ENCODE results near the gene INO80.

Gene INO80

GRCh38 chr15:41022487-41023090, 93.5 kb downstream of the INO80 start:
- Histone ChIP-seq H3K9ac (ENCODE audit: low read length in 2 of 2) (no peak overlapping the region), H3K27me3 (ENCODE audit: control insufficient read depth in 1 of 2, insufficient read depth in 2 of 2, low read length in 2 of 2) (no peaks in the 10 kb centered on the region), H3K36me3 (ENCODE audit: control insufficient read depth in 2 of 2, insufficient read depth in 2 of 2, low read length in 2 of 2) (peaks cover 11 to 20% of the 10 kb centered on the region in 2 donors), H3K4me1 (ENCODE audit: control insufficient read depth, insufficient read depth, low read length) (peaks cover 8% of the 10 kb centered on the region), H3K4me3 (ENCODE audit: low read length in 2 of 2) (no peak overlapping the region), H3K27ac (ENCODE audit: low read length) (no peak overlapping the region), H3K9me3 (ENCODE audit: control insufficient read depth in 2 of 2, low read length in 2 of 2) (no peaks in the 10 kb centered on the region)

GRCh38 chr15:41020829-41021228, 95.3 kb downstream of the INO80 start:
- Histone ChIP-seq H3K27me3 (ENCODE audit: control insufficient read depth in 1 of 2, insufficient read depth in 2 of 2, low read length in 2 of 2) (no peaks in the 10 kb centered on the region), H3K4me3 (ENCODE audit: low read length in 2 of 2) (no peak overlapping the region), H3K9me3 (ENCODE audit: control insufficient read depth in 2 of 2, low read length in 2 of 2) (no peaks in the 10 kb centered on the region), H3K4me1 (ENCODE audit: control insufficient read depth, insufficient read depth, low read length) (peaks cover 8% of the 10 kb centered on the region), H3K27ac (ENCODE audit: low read length) (no peak overlapping the region), H3K36me3 (ENCODE audit: control insufficient read depth in 2 of 2, insufficient read depth in 2 of 2, low read length in 2 of 2) (peaks cover 19 to 23% of the 10 kb centered on the region in 2 donors), H3K9ac (ENCODE audit: low read length in 2 of 2) (no peak overlapping the region)

- no peaks in the 10 kb centered on the region for H3K27me3 ChIP-seq (ENCODE audit: control insufficient read depth in 1 of 2, insufficient read depth in 2 of 2, low read length in 2 of 2)
- no peak overlapping the region for H3K4me3 ChIP-seq (ENCODE audit: low read length in 2 of 2)
- H3K9ac ChIP-seq (ENCODE audit: low read length in 2 of 2) = no peak overlapping the region
- no peaks in the 10 kb centered on the region for H3K9me3 ChIP-seq (ENCODE audit: control insufficient read depth in 2 of 2, low read length in 2 of 2)
- H3K36me3 ChIP-seq (ENCODE audit: control insufficient read depth in 2 of 2, insufficient read depth in 2 of 2, low read length in 2 of 2) = peaks cover 21 to 23% of the 10 kb centered on the region in 2 donors
- no peak overlapping the region for H3K27ac ChIP-seq (ENCODE audit: low read length)
- H3K4me1 ChIP-seq (ENCODE audit: control insufficient read depth, insufficient read depth, low read length) = peaks cover 8% of the 10 kb centered on the region
Measured at GRCh38 chr15:41020311-41020710, 95.8 kb downstream of the INO80 start.

GRCh38 chr15:41019174-41019573, 96.9 kb downstream of the INO80 start:
- Histone ChIP-seq H3K27ac (ENCODE audit: low read length) (no peak overlapping the region), H3K27me3 (ENCODE audit: control insufficient read depth in 1 of 2, insufficient read depth in 2 of 2, low read length in 2 of 2) (no peaks in the 10 kb centered on the region), H3K4me1 (ENCODE audit: control insufficient read depth, insufficient read depth, low read length) (peaks cover under 1% of the 10 kb centered on the region), H3K9me3 (ENCODE audit: control insufficient read depth in 2 of 2, low read length in 2 of 2) (no peaks in the 10 kb centered on the region), H3K36me3 (ENCODE audit: control insufficient read depth in 2 of 2, insufficient read depth in 2 of 2, low read length in 2 of 2) (peaks cover 23 to 24% of the 10 kb centered on the region in 2 donors), H3K4me3 (ENCODE audit: low read length in 2 of 2) (no peak overlapping the region), H3K9ac (ENCODE audit: low read length in 2 of 2) (no peak overlapping the region)

GRCh38 chr15:41018534-41018933, 97.5 kb downstream of the INO80 start:
- Histone ChIP-seq H3K4me3 (ENCODE audit: low read length in 2 of 2) (no peak overlapping the region), H3K27me3 (ENCODE audit: control insufficient read depth in 1 of 2, insufficient read depth in 2 of 2, low read length in 2 of 2) (no peaks in the 10 kb centered on the region), H3K9me3 (ENCODE audit: control insufficient read depth in 2 of 2, low read length in 2 of 2) (no peaks in the 10 kb centered on the region), H3K36me3 (ENCODE audit: control insufficient read depth in 2 of 2, insufficient read depth in 2 of 2, low read length in 2 of 2) (peaks cover 23 to 24% of the 10 kb centered on the region in 2 donors), H3K9ac (ENCODE audit: low read length in 2 of 2) (no peak overlapping the region), H3K4me1 (ENCODE audit: control insufficient read depth, insufficient read depth, low read length) (no peaks in the 10 kb centered on the region), H3K27ac (ENCODE audit: low read length) (no peak overlapping the region)

- no peak overlapping the region for H3K27ac ChIP-seq (ENCODE audit: low read length)
- no peaks in the 10 kb centered on the region for H3K9me3 ChIP-seq (ENCODE audit: control insufficient read depth in 2 of 2, low read length in 2 of 2)
- no peak overlapping the region for H3K4me3 ChIP-seq (ENCODE audit: low read length in 2 of 2)
- peaks cover 23 to 24% of the 10 kb centered on the region in 2 donors for H3K36me3 ChIP-seq (ENCODE audit: control insufficient read depth in 2 of 2, insufficient read depth in 2 of 2, low read length in 2 of 2)
- H3K9ac ChIP-seq (ENCODE audit: low read length in 2 of 2) = no peak overlapping the region
- H3K27me3 ChIP-seq (ENCODE audit: control insufficient read depth in 1 of 2, insufficient read depth in 2 of 2, low read length in 2 of 2) = no peaks in the 10 kb centered on the region
- H3K4me1 ChIP-seq (ENCODE audit: control insufficient read depth, insufficient read depth, low read length) = no peaks in the 10 kb centered on the region
Measured at GRCh38 chr15:41017066-41017735, 98.9 kb downstream of the INO80 start.

GRCh38 chr15:41013691-41014414, 102.2 kb downstream of the INO80 start:
- Histone ChIP-seq H3K36me3 (ENCODE audit: control insufficient read depth in 2 of 2, insufficient read depth in 2 of 2, low read length in 2 of 2) (peaks cover 12 to 15% of the 10 kb centered on the region in 2 donors), H3K9ac (ENCODE audit: low read length in 2 of 2) (no peak overlapping the region), H3K27me3 (ENCODE audit: control insufficient read depth in 1 of 2, insufficient read depth in 2 of 2, low read length in 2 of 2) (no peaks in the 10 kb centered on the region), H3K4me3 (ENCODE audit: low read length in 2 of 2) (no peak overlapping the region), H3K27ac (ENCODE audit: low read length) (no peak overlapping the region), H3K9me3 (ENCODE audit: control insufficient read depth in 2 of 2, low read length in 2 of 2) (no peaks in the 10 kb centered on the region), H3K4me1 (ENCODE audit: control insufficient read depth, insufficient read depth, low read length) (no peaks in the 10 kb centered on the region)

- no peak overlapping the region for H3K4me3 ChIP-seq (ENCODE audit: low read length in 2 of 2)
- H3K9me3 ChIP-seq (ENCODE audit: control insufficient read depth in 2 of 2, low read length in 2 of 2) = no peaks in the 10 kb centered on the region
- H3K27me3 ChIP-seq (ENCODE audit: control insufficient read depth in 1 of 2, insufficient read depth in 2 of 2, low read length in 2 of 2) = no peaks in the 10 kb centered on the region
- no peaks in the 10 kb centered on the region for H3K4me1 ChIP-seq (ENCODE audit: control insufficient read depth, insufficient read depth, low read length)
- no peak overlapping the region for H3K27ac ChIP-seq (ENCODE audit: low read length)
- no peak overlapping the region for H3K9ac ChIP-seq (ENCODE audit: low read length in 2 of 2)
- H3K36me3 ChIP-seq (ENCODE audit: control insufficient read depth in 2 of 2, insufficient read depth in 2 of 2, low read length in 2 of 2) = peaks cover 5 to 8% of the 10 kb centered on the region in 2 donors
Measured at GRCh38 chr15:41011055-41011815, 104.8 kb downstream of the INO80 start.

GRCh38 chr15:41010345-41010744, 105.7 kb downstream of the INO80 start:
- peaks cover 2 to 4% of the 10 kb centered on the region in 2 donors for H3K36me3 ChIP-seq (ENCODE audit: control insufficient read depth in 2 of 2, insufficient read depth in 2 of 2, low read length in 2 of 2)
- no peak overlapping the region for H3K4me3 ChIP-seq (ENCODE audit: low read length in 2 of 2)
- no peaks in the 10 kb centered on the region for H3K27me3 ChIP-seq (ENCODE audit: control insufficient read depth in 1 of 2, insufficient read depth in 2 of 2, low read length in 2 of 2)
- no peak overlapping the region for H3K9ac ChIP-seq (ENCODE audit: low read length in 2 of 2)
- no peaks in the 10 kb centered on the region for H3K4me1 ChIP-seq (ENCODE audit: control insufficient read depth, insufficient read depth, low read length)
- H3K9me3 ChIP-seq (ENCODE audit: control insufficient read depth in 2 of 2, low read length in 2 of 2) = no peaks in the 10 kb centered on the region
- no peak overlapping the region for H3K27ac ChIP-seq (ENCODE audit: low read length)

GRCh38 chr15:41006479-41006878, 109.6 kb downstream of the INO80 start:
- no peak overlapping the region for H3K27ac ChIP-seq (ENCODE audit: low read length)
- no peaks in the 10 kb centered on the region for H3K27me3 ChIP-seq (ENCODE audit: control insufficient read depth in 1 of 2, insufficient read depth in 2 of 2, low read length in 2 of 2)
- H3K36me3 ChIP-seq (ENCODE audit: control insufficient read depth in 2 of 2, insufficient read depth in 2 of 2, low read length in 2 of 2) = peaks cover 9 to 10% of the 10 kb centered on the region in 2 donors
- H3K4me3 ChIP-seq (ENCODE audit: low read length in 2 of 2) = no peak overlapping the region
- H3K4me1 ChIP-seq (ENCODE audit: control insufficient read depth, insufficient read depth, low read length) = peaks cover under 1% of the 10 kb centered on the region
- H3K9ac ChIP-seq (ENCODE audit: low read length in 2 of 2) = no peak overlapping the region
- no peaks in the 10 kb centered on the region for H3K9me3 ChIP-seq (ENCODE audit: control insufficient read depth in 2 of 2, low read length in 2 of 2)

Data from stomach smooth muscle (tissue), 2 donors.